ENCODE data around the gene TMPRSS11F.

DNA sequence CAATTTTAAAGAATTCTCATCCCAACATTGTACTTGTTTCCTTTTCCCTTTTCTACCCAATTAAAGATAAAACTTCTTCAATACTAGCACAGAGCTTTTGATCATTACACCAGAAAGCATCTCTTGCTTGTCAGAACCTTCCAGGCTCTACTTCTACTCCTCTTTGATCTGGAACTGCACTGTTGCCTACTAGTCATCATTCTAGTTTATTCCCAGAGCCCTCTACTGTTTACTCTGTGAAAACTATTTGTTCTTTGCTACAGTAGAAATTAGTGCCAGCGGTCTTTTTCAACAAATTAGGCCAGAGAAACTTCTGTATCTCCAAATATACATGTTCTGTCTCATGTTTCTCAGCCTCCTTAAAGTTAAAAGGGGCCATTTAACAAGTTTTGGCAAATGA lies 46.8 kb upstream of the TMPRSS11F start:
- TF ChIP-seq EZH2 (IDR thresholded peaks at IDR 0.05; ENCODE audit: insufficient read depth, poor library complexity, severe bottlenecking) (no peak), EZH2phosphoT487 (IDR thresholded peaks at IDR 0.05; ENCODE audit: insufficient read depth, low read depth) (no peak)

Measured in GM23248 (cell line).